ENCODE results near the gene KCNK15. TPM values are rescaled to one million over a fixed set of nuclear protein-coding genes. Genes with fewer than 3 reads are reported as not detected.
"Not testable (repeated sequence)": the region's sequence is repeated elsewhere in the genome, so short reads cannot be mapped to it uniquely, and the experiment has no call there.

The KCNK15 gene
- total RNA-seq = 3.4 TPM

DNA sequence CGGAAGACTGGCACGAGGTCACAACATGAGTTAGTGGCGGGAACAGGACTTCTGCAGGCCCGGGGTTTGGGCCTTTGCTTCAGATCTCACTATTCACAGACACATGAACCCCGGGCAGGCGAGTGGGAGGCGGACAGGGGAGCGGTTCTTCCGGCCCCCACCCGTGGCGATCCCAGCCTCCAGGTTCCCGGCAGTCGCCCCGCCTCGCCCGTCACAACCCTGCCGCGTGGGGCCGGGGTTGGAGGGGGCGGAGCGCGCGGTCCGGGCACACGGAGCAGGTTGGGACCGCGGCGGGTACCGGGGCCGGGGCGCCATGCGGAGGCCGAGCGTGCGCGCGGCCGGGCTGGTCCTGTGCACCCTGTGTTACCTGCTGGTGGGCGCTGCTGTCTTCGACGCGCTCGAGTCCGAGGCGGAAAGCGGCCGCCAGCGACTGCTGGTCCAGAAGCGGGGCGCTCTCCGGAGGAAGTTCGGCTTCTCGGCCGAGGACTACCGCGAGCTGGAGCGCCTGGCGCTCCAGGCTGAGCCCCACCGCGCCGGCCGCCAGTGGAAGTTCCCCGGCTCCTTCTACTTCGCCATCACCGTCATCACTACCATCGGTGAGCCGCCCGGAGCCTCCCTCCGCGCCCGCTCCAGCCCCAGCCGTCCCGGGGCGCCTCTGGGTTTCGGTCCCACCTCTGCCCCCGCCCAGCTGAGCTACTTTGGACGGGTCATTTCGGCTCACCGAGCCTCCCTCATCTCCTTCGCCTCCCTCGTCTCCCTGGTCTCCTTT is at the start of gene KCNK15:
Gene KCNK15 (plus strand): TSS at position 268 of the 769 bp plus-strand sequence. CDS start 46 bp downstream, at position 314.
- no peak for DNase-seq (ENCODE audit: low spot score)

DNA sequence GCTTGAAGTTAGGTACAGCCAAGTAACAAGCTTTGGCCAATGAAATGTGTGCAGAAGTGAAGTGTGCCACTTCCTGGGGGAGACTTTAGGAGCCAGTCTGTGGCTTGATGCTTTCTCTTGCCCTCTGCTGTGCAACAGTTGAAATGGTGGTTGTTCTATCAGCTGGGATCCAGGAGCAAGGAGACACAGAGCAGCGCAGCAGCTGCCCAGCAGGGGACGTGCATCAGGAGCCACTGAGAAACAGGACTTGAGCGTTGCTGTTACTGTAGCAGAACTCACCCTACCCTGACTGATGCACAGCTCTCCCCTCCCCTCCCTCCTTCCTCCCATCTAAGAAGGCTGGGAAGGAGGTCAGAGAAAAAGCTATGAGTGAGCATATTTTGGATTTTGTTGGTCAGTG is 49.4 kb upstream of the KCNK15 start:
- DNase-seq (ENCODE audit: low spot score) = no peak

DNA sequence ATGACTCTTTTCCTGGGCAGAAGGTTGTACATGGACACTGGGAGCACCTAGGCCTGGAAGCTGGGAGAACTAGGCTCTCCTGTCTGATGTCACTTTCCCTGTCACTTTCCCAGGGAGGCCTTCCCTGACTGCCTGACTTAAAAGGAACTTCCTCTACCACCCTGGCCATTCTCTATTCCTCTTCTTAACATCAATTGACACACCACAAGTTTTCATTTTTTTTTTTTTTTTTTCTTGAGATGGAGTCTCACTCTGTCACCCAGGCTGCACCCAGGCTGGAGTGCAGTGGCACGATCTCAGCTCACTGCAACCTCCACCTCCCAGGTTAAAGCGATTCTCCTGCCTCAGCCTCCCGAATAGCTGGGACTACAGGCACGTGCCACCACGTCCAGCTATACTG is 48.6 kb upstream of the KCNK15 start:
- DNase-seq (ENCODE audit: low spot score) = not testable (repeated sequence)

DNA sequence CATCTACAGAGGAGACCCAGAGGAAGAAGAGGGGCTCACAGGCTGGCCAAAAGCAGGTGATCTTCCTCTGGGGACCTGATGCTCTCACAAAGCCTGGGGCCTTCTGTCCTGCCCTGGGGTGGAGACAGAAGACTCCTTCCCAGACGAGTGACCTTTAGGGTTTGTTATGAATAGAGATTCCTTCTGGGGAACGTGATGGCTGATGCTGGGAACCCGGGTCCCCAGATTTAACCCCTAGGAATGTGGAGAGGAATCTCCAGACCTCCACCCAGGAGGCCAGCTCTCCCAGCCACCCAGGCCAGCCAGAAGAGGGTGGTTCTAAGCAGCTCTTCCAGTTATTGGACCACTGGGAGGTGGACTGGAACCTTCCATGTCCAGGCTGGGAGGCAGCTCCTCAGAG is 47.3 kb upstream of the KCNK15 start:
- DNase-seq (ENCODE audit: low spot score) = no peak

DNA sequence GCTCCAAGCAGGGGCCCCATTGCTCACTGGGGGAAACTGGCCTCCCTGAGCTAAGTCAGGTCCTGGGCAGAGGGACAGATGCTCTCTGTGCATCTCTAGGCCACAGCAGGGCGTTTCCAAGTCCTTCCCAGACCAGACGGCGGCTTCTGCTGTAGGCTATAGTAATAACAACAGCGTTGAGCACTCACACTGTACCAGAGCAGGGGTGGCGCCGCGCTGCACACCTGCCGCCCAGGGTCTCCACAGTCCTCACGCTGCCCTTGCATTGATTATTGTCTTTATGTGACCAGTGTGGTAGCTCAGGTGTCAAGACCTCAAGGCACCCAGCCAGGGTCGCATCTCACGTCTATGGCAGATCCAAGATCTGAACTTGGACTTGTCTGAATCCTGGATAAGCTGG is 45.4 kb upstream of the KCNK15 start:
- DNase-seq (ENCODE audit: low spot score) = no peak

DNA sequence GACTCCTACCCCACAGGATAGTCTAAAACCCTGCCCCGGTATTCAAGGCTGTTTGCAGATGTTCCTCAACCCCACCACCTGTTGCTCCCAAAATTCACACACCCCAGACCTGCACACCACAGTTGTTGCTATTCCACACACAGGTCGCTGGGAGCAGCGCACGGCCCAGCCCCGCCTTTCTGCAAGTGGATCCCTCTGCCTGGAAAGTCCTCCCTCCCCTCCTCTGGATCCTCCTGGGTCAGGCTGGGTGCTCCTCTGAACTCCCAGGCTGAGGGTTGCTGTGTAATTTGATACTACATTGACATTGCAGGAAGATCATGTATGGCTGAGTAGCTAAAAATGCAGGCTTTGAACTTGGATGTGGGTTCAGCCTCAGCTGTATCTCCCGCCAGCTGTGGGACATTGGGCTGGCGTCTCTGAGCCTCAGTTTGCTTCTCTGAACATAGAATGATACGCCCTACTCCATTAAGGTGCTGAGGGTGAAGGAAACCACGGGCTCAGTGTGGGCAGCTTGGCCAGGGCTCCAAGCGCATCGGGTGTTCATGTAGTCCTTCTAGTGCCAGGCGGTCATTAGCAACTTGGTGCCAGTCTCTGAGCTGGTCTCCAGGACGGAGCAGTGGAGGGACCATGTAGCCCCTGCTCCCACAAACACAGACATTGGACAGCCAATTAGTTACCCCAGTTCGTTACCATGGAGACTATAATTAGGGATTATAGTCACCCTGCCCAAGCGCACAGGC is 44.4 kb upstream of the KCNK15 start:
- no peak for DNase-seq (ENCODE audit: low spot score)

DNA sequence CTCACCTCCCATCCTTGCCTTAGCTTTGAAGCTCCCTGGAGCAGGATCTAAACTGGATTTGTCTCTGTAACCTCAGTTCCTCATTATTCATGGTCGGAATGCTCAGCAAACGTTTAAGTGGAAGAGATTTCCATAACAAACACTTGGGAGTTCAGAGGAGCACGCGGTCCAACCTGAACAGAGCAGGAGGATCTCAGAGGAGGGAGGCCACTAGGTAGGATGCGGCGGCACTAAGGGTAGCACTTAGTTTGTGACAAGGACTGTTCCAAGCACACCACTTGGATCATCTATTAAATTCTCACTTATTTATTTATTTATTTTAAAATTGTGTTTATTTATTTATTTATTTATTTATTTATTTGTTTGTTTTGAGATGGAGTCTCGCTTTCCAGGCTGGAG is 43.8 kb upstream of the KCNK15 start:
- no peak for DNase-seq (ENCODE audit: low spot score)

DNA sequence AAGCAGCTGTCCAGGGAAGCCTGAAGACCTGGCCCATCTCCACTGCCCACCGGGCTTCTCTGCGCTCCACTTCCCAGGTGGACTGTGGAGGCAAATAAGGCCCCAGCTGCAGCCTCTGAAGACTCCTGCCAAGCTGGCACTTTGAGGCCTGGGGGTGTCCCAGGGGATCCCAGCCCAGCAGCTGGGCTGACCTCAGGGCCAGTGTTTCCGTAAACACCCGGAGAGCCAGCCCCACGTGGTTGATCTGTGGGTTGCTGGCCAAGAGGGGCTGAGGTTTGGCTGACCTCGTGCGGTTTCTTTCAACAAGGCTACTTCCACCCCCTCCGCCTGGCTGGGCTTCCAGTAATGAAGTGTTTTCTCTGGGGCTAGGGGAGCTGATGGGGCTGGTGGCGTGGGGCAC is 42.9 kb upstream of the KCNK15 start:
- peak; percentile 83 for DNase-seq (ENCODE audit: low spot score)

DNA sequence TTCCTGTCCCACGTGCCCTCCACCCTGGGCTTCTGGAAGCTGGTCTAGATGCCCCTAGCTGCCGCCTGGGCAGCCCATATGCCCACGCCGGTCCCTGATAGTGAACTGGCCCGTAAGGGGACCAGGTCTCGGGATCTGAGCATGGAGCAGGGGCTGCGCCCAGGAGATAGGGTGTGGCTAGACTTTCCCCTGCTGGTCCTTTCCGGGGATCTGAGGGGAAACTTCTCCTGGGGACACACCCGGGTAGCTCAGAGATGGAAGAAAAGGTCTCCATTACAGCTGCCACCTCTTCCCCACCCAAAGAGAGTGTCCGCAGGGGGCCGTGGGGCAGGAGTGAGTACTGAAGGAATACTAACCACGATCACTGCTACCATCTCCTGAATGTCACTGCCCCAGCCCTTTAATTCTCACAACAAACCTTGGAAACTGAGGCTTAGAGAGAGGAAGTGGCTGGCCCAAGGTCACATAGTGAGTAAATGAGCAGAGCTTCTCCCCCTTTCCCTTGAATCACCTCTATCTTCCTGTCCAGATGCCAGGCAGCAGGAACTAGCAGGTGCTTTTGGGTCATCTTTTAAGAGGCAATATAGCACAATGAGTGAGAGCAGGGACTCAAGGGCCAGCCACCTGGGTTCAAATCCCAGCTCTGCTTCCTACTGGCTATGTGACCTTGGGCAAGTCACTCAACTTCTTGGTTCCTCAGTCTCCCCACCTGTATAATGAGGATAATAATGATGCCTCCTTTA is 42.3 kb upstream of the KCNK15 start:
- no peak for DNase-seq (ENCODE audit: low spot score)

DNA sequence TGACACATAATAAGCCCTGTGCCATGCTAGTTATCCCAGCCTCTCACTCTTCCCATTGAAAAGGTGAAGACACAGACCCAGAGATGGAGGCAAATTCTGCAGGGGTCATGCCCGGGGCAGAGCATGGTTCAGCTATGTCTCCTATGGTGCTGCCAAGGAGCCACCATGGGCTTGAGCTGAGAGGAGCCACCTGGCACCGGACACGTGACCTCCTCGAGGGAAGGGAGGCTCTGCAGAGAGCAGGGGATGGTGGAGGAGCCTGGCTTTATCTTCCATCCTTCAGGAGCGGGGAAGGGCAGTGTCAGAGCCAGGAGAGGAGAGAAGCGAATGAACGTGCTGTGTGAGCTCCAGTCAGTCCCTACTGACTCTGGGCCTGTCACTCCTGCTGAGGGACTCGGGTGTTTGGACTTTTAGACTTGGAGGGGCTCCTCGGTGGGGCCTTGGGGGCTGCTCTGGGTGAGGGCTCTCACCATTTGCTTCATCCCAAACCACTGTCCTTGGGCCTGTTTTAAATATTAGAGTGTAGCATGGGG is 41.6 kb upstream of the KCNK15 start:
- DNase-seq (ENCODE audit: low spot score) = no peak

DNA sequence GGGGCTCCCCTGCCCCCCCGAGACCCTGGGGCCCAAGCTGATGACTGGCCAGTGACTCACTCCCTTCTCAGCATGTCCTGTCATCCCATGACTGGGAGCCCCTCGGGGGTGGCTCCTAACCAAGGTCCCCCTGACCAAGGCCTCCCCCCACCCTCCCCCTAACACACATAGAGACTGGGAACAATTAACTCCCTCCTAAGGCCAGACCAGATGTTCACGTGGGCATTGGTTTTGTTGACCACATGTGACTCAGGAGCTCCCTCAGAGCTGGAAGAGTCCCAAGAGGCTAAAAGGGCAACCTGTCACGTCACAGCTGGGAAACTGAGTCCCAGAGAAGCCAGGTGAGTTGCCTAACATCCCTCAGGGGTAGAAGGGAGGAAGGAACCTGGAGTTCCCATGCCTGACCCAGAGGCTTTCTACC is 41.1 kb upstream of the KCNK15 start:
- no peak for DNase-seq (ENCODE audit: low spot score)

DNA sequence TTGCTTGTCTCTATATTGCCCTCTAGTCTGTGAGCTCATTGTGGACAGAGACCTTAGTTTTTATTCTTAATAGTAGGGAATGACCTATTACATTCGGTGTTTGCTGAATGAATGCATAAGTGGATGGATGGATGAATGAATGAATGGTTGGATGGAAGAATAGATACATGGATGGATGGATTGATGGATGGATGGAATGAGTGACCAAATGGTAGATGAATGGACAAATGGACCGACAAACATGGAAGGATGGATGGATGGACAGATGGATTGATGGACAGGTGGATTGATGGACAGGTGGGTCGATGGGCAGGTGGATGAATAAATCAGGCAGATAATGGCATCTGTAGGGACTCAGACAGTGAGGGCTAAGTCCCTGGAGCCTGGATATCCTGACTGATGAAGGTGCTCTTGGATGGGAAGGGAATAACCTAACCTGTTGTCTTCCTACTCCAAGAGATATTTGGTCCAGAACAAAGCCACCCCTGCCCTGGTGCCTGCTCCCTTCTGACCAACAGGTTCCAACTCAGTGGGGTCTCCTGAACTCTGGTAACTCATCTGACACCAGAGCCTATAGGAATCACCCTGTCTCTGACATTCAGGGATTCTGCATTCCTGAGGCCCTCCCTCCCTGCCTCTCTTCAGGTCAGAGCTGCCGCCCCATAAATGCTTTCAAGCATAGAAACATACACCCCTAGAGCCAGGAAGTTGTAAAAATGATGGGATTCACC is 40.1 kb upstream of the KCNK15 start:
- no peak for DNase-seq (ENCODE audit: low spot score)

DNA sequence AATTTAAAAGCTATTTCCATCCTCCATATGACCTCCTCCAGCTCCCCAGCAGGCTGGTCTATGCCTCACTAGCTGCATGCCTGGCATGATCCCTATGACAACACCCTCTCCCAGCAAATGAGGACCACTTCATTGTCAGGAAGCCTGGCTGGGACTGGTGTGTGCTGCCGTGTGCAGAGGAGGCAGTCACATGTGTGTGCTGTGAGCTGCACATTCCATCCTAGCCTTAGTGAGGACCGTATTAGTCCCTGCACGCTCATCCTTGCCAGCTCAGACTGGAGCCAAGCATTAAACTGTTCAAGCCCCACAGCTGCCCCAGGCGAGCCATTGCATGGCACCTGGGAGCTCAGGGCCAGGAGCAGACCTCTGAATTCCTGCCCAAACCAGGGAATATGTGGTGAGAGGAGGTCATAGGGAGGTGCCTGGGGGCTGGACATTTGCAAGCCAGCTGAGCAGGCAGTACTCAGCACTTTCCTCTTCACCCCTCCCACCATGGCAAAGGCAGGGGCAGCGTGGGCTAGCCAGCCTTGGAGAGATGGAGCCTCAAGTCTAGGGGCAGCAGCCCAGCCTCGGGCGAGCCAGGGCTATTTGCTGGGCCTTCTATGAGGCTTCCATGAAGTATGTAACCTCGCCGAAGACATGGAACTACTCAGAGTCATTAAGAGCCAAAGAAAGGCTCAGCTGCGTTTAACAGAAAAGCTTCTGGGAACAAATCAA is 39.2 kb upstream of the KCNK15 start:
- DNase-seq (ENCODE audit: low spot score) = no peak

DNA sequence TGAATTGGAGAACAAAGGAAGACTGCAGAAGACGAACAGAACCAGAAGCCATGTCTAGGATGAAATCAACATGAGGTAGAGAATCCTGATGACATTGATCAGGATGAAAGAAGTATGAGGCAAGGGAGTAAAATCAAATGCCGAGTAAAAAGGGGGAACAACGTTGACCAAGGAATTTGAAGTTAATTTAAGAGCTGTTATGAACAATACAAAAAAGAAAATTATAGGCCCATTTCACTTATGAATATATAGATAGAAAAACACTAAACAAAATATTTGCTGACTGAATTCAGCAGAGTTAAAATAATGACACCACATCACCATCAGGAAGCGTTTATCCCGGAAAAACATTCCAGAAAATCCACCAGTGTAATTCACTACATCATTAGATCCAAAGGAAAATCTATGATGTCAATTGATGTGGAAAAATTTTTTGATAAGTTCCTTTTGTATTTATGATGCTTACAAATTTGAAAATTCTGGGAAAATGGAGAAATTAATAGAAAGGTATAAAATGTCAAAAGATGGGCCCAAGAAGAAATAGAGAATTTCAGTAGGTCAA is 38.6 kb upstream of the KCNK15 start:
- DNase-seq (ENCODE audit: low spot score) = no peak

DNA sequence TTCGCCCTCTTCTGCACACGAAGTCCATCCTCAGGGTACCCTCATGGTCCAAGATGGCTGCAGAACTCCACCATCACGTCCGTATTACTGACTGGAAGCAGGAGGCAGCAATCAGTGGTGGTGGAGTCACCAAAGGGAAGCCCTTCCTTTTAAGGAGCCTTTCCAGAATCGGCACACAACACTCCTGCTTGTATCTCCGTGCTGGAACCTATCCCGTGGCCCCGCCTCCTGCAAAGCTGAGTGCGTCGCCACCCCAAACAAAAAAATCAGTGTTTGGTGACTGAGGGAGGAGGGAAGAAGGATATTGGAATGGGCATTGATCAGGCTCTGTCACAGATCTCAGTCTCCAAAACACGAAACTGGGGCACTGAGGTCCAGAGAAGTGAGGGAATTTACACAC is 36.3 kb upstream of the KCNK15 start:
- no peak for DNase-seq (ENCODE audit: low spot score)

DNA sequence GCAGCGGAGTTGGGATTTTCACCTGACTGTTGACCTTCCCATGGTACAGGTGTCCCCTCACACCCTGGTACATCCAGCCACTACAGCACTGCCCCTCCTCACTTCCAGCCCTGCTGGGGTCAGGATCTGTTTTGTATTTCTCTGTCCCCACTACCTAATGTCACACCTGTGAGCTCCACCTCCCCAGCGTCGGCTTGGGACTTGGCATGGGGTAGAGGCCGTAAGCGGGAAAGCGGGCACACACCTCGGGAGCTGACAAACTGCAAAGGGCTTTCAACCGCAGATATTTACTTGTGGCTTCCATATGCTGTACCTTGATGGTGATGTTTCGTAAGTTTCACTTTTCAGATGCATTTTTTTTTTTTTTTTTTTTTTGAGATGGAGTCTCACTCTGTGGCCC is 35.9 kb upstream of the KCNK15 start:
- DNase-seq (ENCODE audit: low spot score) = no peak

DNA sequence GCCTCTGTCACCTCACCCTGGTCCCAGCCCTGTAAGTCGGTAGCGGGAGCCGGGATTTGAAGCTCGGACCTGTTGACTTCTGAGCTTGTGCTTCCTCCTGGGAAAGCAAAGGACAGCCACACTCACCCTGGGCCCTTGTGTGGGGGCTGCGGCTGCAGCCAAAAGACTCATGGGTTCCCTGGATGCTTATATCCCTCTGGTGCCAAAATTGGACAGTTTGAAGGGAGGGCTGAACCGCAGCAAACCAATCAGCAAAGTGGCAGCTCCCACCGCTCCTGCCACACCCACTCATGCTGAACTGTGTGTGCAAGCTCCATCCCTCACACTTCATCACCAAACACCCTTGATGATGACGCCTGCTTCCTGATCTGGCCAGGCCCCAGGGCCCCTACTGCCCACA is 34.4 kb upstream of the KCNK15 start:
- DNase-seq (ENCODE audit: low spot score) = no peak

DNA sequence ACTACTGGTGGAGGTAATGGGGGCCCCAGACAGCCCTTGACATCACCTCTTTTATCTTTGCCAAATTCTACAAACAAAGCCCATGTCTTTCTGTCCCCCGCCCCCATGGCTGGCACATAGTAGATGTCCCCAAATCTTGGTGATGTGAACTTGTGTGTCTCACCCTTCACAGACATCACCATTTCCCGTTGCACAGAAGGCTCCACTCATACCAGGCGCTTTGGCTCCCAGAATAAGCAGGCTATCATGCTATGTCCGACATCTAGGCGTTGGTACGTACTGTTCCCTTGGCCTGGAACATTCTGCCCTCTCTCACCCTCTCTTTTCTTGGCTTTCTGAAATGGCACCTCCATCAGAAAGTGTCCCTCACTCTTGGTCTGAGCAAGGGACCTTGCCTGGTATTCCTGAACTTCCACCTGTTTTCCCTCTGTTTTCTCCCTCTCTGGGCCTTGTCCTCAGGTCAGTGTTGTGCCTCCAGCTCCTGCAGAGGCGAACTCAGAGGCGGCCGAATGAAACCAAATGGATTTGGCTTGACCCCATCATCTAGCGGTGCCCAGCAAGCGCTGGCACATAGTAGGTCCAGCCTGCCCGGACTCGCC is 31.5 kb upstream of the KCNK15 start:
- DNase-seq (ENCODE audit: low spot score) = no peak

DNA sequence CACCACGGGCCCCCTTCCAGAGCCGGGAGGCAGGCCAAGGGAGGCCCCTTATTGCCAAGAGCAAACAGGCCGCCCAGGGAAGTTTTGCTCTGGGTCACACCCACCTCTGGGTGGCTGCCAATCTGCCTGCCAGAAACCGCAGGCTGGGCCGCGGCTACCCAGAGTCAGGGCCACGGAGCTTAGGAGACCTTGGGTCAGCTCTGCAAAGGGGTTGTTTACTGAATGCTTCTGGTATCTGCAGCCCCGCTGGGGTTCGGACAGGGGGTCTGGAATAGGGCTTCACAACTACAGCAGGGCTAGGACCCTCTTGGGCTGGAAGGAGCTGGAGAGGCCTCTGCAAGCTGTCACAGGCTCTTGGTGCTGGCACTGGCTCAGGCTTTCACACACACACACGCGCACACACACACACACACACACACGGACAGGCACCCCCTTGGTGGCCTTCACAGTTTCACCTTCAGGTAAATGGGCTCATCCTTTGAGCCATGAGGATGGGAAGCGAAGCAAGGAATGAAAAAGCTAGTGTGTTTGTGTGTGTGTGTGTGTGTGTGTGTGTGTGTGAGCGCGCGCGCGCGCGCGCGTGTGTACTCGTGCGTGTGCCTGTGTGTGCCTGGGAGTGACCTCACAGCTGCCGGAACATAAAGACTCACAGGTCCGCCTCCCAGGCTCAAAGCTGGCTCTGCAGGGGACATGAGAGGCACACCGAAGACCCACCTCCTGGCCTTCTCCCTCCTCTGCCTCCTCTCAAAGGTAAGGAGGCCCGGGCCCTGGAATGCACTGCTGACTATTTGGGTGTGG is 30.8 kb upstream of the KCNK15 start, which contains the start of gene CCN5:
Gene CCN5 (plus strand): TSS at position 669 of the 798 bp plus-strand sequence. CDS start 22 bp downstream, at position 691.
- peak; percentile 91 for DNase-seq (ENCODE audit: low spot score)
